Smooth muscle cell (in vitro differentiated cells): ENCODE results near the gene WDR70. TPM values are rescaled to one million over a fixed set of nuclear protein-coding genes. Genes with fewer than 3 reads are reported as not detected.

Experiments used
- DNase-seq: peaks from one replicate; lab custom pipeline; 2025; ENCODE audit not compliant: unreplicated experiment; lab: John Stamatoyannopoulos, UW
- H2AFZ ChIP-seq: fragments of 200-600 bp; sonication (generic); 2 replicates; pipeline ENCODE4 v1.6.0; 2016; ENCODE audit warnings: antibody characterized with exemption, low read depth, mild to moderate bottlenecking
- H3F3A ChIP-seq: fragments of 200-600 bp; sonication (generic); 2 replicates; pipeline ENCODE4 v1.6.0; 2017; ENCODE audit warnings: antibody characterized with exemption, low read depth
- H3K27ac ChIP-seq: fragments of 200-600 bp; sonication (generic); 2 replicates; pipeline ENCODE4 v1.5.1; 2016; ENCODE audit warnings: low read depth, mild to moderate bottlenecking
- H3K27me3 ChIP-seq: fragments of 200-600 bp; sonication (generic); 2 replicates; pipeline ENCODE4 v1.6.1; 2016; ENCODE audit warnings: low read depth, mild to moderate bottlenecking
- H3K36me3 ChIP-seq: fragments of 200-600 bp; sonication (generic); 2 replicates; pipeline ENCODE4 v1.5.1; 2016; ENCODE audit warnings: low read depth
- H3K4me1 ChIP-seq: fragments of 200-600 bp; sonication (generic); 2 replicates; pipeline ENCODE4 v1.5.1; 2016; ENCODE audit warnings: low read depth
- H3K4me2 ChIP-seq: fragments of 200-600 bp; sonication (generic); 2 replicates; pipeline ENCODE4 v1.6.0; 2016; ENCODE audit warnings: mild to moderate bottlenecking
- H3K4me3 ChIP-seq: fragments of 200-600 bp; sonication (generic); 2 replicates; pipeline ENCODE4 v1.5.1; 2016; ENCODE audit warnings: mild to moderate bottlenecking
- H3K79me2 ChIP-seq: fragments of 200-600 bp; sonication (generic); 2 replicates; pipeline ENCODE4 v1.6.0; 2016; ENCODE audit warnings: low read depth, mild to moderate bottlenecking
- H3K9ac ChIP-seq: fragments of 200-600 bp; sonication (generic); 2 replicates; pipeline ENCODE4 v1.6.0; 2016; ENCODE audit warnings: low read depth
- H3K9me3 ChIP-seq: fragments of 200-600 bp; sonication (generic); replicated peaks from 2 replicates; pipeline ENCODE4 v1.5.1; 2016; ENCODE audit warnings: low read depth
- H4K20me1 ChIP-seq: fragments of 200-600 bp; sonication (generic); 2 replicates; pipeline ENCODE4 v1.6.0; 2016; ENCODE audit warnings: low read depth
- CTCF ChIP-seq: fragments of 200-600 bp; sonication (generic); IDR thresholded peaks from 2 replicates; pipeline ENCODE4 v1.5.1; 2017; ENCODE audit warnings: borderline replicate concordance, mild to moderate bottlenecking, antibody characterized with exemption; ENCODE audit not compliant: insufficient read depth, poor library complexity, severe bottlenecking
- WGBS: methylation state at CpG from one replicate; pipeline ENCODE4 v1.1.7; 2016; ENCODE audit warnings: low lambda C conversion rate; 5-methylcytosine and 5-hydroxymethylcytosine counted together
- polyA plus RNA-seq: library from polyadenylated mRNA; unstranded; fragments of >200 nt; fragmentation: Nextera tagmentation; extraction: Ambion mirVana; gene quantifications from 2 replicates; pipeline ENCODE4 v1.2.1, GENCODE V29; 2016
- total RNA-seq: library from RNA; depleted of rRNA; stranded (reverse); fragments of >200 nt; gene quantifications from 2 replicates; pipeline ENCODE4 v1.2.3, GENCODE V29; 2014

WDR70 gene
- total and polyA plus RNA-seq, 2 experiments from 2014 or later: 17.8 to 28.7 TPM

- no peaks in the 10 kb centered on the region for H3K27me3 ChIP-seq
- H3K9me3 ChIP-seq: no peaks in the 10 kb centered on the region
- no peaks in the 10 kb centered on the region for H3K4me1 ChIP-seq
- no peak overlapping the region for H3K4me2 ChIP-seq
- WGBS: 48% methylated on average over 3 of the region's 3 CpGs
- H3K9ac ChIP-seq: no peak overlapping the region
- H4K20me1 ChIP-seq: no peaks in the 10 kb centered on the region
- no peak overlapping the region for H3K4me3 ChIP-seq
- no peak overlapping the region for H3K27ac ChIP-seq
- DNase-seq: no peak
- no peaks in the 10 kb centered on the region for H3K36me3 ChIP-seq
- H3F3A ChIP-seq: peaks cover 7% of the 10 kb centered on the region
- TF ChIP-seq CTCF: no peak
- no peak overlapping the region for H2AFZ ChIP-seq
- no peaks in the 10 kb centered on the region for H3K79me2 ChIP-seq
Measured at GRCh38 chr5:37767251-37767650, 388.1 kb downstream of the WDR70 start.

GRCh38 chr5:37767961-37768360, 388.8 kb downstream of the WDR70 start:
- over 99% methylated on average over 4 of the region's 4 CpGs for WGBS
- Histone ChIP-seq H3K36me3 (no peaks in the 10 kb centered on the region), H4K20me1 (no peaks in the 10 kb centered on the region), H3K9me3 (no peaks in the 10 kb centered on the region), H3K4me3 (no peak overlapping the region), H3K79me2 (no peaks in the 10 kb centered on the region), H3K9ac (no peak overlapping the region), H3K27me3 (no peaks in the 10 kb centered on the region), H3F3A (peaks cover 7% of the 10 kb centered on the region), H2AFZ (no peak overlapping the region), H3K27ac (no peak overlapping the region), H3K4me1 (no peaks in the 10 kb centered on the region), H3K4me2 (no peak overlapping the region)
- no peak for TF ChIP-seq CTCF
- DNase-seq: no peak

GRCh38 chr5:37768371-37768770, 389.3 kb downstream of the WDR70 start:
- no peak overlapping the region for H3K9ac ChIP-seq
- TF ChIP-seq CTCF: no peak
- H3F3A ChIP-seq: peaks cover 7% of the 10 kb centered on the region
- H3K4me3 ChIP-seq: no peak overlapping the region
- H3K27me3 ChIP-seq: no peaks in the 10 kb centered on the region
- H4K20me1 ChIP-seq: no peaks in the 10 kb centered on the region
- no peaks in the 10 kb centered on the region for H3K36me3 ChIP-seq
- no peak for DNase-seq
- H3K4me1 ChIP-seq: no peaks in the 10 kb centered on the region
- no peaks in the 10 kb centered on the region for H3K79me2 ChIP-seq
- H3K9me3 ChIP-seq: no peaks in the 10 kb centered on the region
- H2AFZ ChIP-seq: no peak overlapping the region
- H3K4me2 ChIP-seq: no peak overlapping the region
- H3K27ac ChIP-seq: no peak overlapping the region

- 82% methylated on average over 4 of the region's 4 CpGs for WGBS
- Histone ChIP-seq H3K27ac (no peak overlapping the region), H3K79me2 (no peaks in the 10 kb centered on the region), H3K27me3 (no peaks in the 10 kb centered on the region), H3F3A (peaks cover 7% of the 10 kb centered on the region), H2AFZ (no peak overlapping the region), H3K4me2 (no peak overlapping the region), H3K4me1 (no peaks in the 10 kb centered on the region), H3K4me3 (no peak overlapping the region), H4K20me1 (no peaks in the 10 kb centered on the region), H3K9me3 (no peaks in the 10 kb centered on the region), H3K36me3 (no peaks in the 10 kb centered on the region), H3K9ac (no peak overlapping the region)
- no peak for DNase-seq
- TF ChIP-seq CTCF: no peak
Measured at GRCh38 chr5:37769108-37769507, 390.0 kb downstream of the WDR70 start.
